ENCODE data around the gene EVI5L.

Gene EVI5L

DNA sequence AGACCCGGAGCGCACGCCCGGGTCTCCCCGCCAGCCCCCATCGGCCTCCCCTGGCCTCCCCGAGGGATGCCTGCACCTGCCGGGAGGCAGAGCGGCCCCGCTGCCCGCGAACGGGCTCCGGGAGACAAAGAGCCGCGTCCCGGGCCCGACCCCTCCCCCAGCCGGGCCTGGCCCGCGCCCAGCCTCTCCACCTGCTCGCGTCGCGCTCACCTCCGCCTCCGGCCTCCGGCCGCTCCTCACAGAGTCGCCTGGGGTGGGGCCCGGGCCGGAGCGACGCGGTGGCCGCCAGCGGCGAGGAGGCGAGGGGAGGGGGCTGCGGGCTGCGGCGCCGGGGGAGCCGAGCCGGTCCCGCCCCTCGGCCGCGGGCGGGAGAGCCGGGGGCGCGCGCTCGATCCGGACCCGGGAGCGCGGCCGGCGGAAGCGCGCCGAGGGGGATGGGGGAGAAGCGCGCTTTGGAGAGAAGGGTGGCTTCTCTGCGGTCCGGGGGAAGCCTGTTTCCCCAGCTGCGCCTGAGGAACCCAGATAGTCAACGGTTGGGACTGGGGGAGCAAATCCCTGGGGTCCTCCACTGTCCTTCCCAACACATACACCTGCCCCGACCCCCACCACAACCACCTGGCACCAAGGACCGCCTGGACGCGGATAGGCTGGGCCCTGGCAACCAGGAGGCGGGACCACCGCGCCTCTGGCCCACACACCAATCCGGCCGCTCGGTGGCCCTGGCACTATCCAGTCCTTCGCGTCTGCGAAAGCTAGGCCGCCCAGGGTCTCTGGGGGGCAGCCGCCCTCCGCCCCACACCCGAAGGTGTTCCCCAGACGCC lies 44.3 kb downstream of the EVI5L start, which contains the start of gene PRR36:
PRR36 (minus strand) TSS at position 315 of the 821 bp plus-strand sequence. CDS start 701 bp downstream, outside the sequence.
- DNase-seq (ENCODE audit: low spot score in 2 of 2) (peak in 1 of 2 donors; percentile 47), ATAC-seq (ENCODE audit: low read depth) (no peak)
- H3K36me3 Mint-ChIP-seq: peaks cover 5% of the 10 kb centered on the region
- peaks cover 23% of the 10 kb centered on the region for H3K4me1 Mint-ChIP-seq
- H3K4me3 Mint-ChIP-seq: peak within 1 kb of the TSS; percentile 39
- peaks cover 7% of the 10 kb centered on the region for H3K9me3 Mint-ChIP-seq
- no peak within 1 kb of the TSS for H3K27ac Mint-ChIP-seq
- H3K27me3 Mint-ChIP-seq: peaks cover 26% of the 10 kb centered on the region

DNA sequence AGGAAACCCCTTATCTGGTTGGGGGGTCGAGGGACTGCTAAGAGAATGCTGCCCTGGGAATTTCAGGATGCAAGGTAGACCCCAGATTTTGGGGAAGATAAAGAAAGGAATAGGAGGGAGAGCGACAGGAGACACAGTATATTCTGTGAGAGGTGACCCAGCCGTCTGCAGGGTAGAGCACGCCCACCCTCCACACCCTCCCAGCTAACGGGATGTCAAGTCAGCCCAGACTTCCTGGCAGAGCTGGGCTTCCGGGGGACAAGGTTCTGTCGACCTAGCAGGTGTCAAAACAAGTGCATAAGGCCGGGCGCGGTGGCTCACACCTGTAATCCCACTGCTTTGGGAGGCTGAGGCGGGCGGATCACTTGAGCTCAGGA lies 44.9 kb downstream of the EVI5L start:
- Mint-ChIP-seq H3K9me3 (peaks cover 7% of the 10 kb centered on the region), H3K36me3 (peaks cover 5% of the 10 kb centered on the region), H3K4me1 (peaks cover 23% of the 10 kb centered on the region), H3K27me3 (peaks cover 26% of the 10 kb centered on the region), H3K27ac (no peak overlapping the region), H3K4me3 (no peak overlapping the region)
- no peak for ATAC-seq (ENCODE audit: low read depth)
- no peak for DNase-seq (ENCODE audit: low spot score in 2 of 2)

DNA sequence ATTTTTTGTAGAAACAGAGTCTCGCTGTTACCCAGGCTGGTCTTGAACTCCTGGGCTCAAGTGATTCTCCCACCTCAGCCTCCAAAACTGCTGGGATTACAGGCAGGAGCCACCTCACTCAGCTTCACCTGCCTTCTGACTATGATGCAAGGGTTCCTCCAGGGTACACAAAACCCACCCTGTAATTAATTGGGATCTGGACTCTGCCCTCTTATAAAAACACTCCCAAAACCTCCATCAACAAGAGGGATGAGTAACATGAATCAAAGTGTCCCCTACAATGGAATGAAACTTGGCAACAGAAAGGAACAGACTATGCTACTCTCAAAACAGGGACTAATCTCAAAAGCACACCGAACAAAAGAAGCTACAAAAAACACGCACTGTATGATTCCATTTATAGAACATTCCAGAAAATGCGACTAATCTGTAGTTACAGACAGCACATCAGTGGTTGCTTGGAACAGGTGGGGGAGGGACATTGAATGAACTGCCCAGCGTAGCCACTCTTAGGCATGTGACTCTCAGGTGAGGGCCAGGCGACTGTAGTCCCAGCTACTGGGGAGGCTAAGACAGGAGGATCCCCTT lies 47.3 kb downstream of the EVI5L start:
- Mint-ChIP-seq H3K36me3 (no peaks in the 10 kb centered on the region), H3K4me1 (peaks cover 4% of the 10 kb centered on the region), H3K4me3 (no peak overlapping the region), H3K27me3 (peaks cover 11% of the 10 kb centered on the region), H3K27ac (no peak overlapping the region), H3K9me3 (no peaks in the 10 kb centered on the region)
- ATAC-seq (ENCODE audit: low read depth) (no peak), DNase-seq (ENCODE audit: low spot score in 2 of 2) (no peak)

DNA sequence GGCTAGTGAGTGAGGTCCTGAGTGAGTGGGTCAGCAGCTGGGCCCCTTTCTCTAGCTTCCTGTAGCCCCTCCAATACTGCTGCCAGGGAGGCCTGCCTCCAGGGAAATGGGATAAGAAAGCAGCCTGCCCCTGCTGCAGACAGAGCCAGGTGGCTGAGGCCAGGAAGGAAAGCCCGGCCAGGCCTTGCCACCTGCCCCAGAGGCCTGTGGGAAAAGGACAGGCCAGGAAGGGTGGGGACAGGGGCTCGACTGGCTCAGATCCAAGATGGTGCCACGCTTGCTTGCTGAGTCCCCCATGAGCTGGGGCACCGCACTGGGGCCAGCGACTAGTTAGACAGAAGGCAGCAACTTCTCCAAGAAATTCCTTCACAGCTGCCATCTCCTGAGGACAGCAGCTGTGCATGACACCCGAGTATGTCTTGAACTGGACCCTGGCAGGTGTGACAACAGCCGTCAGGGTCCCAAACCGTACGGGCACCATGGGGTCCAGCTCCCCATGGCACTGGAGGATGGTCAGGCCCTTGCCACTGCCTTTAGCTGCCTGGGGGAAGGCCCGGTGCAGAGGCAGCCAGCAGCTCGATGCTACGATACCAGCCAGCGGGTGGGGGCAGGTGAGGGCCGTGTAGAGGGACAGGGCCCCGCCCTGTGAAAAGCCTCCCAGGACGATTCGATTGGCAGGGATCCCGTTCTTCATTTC lies 49.2 kb downstream of the EVI5L start:
- no peak overlapping the region for H3K4me3 Mint-ChIP-seq
- DNase-seq (ENCODE audit: low spot score in 2 of 2) (no peak), ATAC-seq (ENCODE audit: low read depth) (no peak)
- H3K4me1 Mint-ChIP-seq: peaks cover 3% of the 10 kb centered on the region
- H3K9me3 Mint-ChIP-seq: peaks cover 2% of the 10 kb centered on the region
- H3K27me3 Mint-ChIP-seq: peaks cover 8% of the 10 kb centered on the region
- H3K27ac Mint-ChIP-seq: no peak overlapping the region
- H3K36me3 Mint-ChIP-seq: peaks cover 2% of the 10 kb centered on the region

DNA sequence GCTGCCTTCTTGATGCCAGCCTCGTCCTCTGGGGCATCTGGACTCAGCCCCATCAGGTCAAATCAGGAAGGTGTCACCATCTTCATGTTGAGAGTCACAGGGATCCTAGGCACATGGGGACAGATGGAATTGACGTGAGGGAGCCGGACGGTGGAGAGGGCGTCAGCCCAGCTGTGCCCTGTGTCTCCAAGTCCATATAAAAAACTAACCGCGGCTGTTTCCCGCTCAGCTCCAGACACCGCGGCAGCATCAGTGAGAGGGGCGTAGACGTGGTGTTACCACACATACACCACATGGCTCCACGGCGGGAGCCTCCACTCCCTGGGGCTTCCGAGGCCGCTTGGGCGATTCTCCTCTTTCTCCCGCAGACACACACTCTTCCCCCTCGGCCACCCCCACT lies 49.8 kb downstream of the EVI5L start:
- H3K9me3 Mint-ChIP-seq: peaks cover 2% of the 10 kb centered on the region
- peaks cover 8% of the 10 kb centered on the region for H3K27me3 Mint-ChIP-seq
- ATAC-seq (ENCODE audit: low read depth): no peak
- no peak for DNase-seq (ENCODE audit: low spot score in 2 of 2)
- peaks cover 2% of the 10 kb centered on the region for H3K36me3 Mint-ChIP-seq
- no peak overlapping the region for H3K4me3 Mint-ChIP-seq
- H3K4me1 Mint-ChIP-seq: peaks cover 3% of the 10 kb centered on the region
- H3K27ac Mint-ChIP-seq: no peak overlapping the region

DNA sequence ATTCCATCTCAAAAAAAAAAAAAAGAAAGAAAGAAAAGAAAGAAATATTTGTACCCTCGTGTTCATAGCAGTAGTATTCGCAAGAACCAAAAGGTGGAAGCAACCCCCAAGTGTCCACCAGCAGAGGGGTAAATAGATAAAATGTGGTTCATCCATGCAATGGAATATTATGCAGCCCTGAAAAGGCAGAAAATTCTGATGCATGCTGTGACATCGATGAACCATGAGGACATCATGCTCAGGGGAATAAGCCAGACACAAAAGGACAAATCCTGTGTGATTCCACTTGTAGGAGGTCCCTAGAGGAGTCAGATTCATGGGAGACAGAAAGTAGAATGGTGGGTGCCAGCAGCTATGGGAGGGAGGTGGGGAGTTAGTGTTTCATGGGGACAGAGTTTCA lies 51.9 kb downstream of the EVI5L start:
- H3K4me1 Mint-ChIP-seq: peaks cover 3% of the 10 kb centered on the region
- peaks cover 2% of the 10 kb centered on the region for H3K9me3 Mint-ChIP-seq
- ATAC-seq (ENCODE audit: low read depth) (no peak), DNase-seq (ENCODE audit: low spot score in 2 of 2) (no peak)
- H3K4me3 Mint-ChIP-seq: no peak overlapping the region
- peaks cover 7% of the 10 kb centered on the region for H3K27me3 Mint-ChIP-seq
- no peak overlapping the region for H3K27ac Mint-ChIP-seq
- H3K36me3 Mint-ChIP-seq: peaks cover 2% of the 10 kb centered on the region

DNA sequence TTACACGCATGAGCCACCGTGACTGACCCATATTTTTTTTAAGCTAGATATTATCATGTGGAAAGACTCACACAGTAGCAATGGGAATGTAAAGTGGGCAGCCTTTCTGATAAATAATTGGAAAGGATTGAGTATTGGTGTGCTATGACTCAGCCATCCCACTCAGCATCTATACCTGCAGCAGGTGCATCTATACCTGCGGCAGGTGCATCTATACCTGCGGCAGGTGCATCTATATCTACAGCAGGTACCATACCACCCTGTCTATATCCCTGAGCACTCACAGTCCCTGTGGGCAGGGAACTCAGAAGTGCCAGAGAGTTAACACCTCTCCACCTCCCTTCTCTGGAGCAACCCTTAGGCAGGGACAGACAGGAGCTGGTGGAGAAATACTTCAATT lies 53.1 kb downstream of the EVI5L start:
- Mint-ChIP-seq H3K36me3 (peaks cover 2% of the 10 kb centered on the region), H3K4me1 (peaks cover 3% of the 10 kb centered on the region), H3K27me3 (peaks cover 7% of the 10 kb centered on the region), H3K9me3 (peaks cover 2% of the 10 kb centered on the region), H3K27ac (no peak overlapping the region), H3K4me3 (no peak overlapping the region)
- DNase-seq (ENCODE audit: low spot score in 2 of 2) (no peak), ATAC-seq (ENCODE audit: low read depth) (no peak)

DNA sequence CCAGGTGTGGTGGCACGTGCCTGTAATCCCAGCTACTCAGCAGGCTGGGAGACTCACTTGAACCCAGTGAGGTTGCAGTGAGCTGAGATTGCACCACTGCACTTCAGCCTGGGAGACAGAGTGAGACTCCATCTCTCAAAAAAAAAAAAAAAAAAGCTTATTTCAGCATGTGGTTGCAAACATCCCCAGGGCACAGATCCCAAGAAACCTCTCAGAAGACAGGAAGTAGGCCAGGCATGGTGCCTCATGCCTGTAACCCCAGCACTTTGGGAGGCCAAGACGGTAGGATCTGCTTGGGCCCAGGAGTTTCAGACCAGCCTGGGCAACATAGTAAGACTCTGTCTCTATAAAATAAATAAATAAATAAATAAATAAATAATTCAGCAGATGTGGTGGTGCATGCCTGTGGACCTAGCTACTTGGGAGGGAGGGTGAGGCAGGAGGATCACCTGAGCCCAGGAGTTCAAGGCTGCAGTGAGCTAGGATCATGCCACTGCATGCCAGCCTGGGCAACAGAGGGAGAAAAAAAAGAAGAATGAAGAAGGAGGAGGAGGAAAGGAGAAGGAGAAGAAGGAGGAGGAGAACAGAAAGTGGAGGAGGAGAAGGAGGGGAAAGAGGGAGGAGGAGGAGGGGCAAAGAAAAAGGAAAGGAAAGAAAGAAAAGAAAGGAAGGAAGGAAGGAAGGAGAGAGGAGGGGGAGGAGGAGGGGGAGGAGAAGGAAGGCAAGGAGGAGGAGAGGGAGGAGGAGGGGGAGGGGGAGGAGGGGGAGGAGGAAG lies 54.0 kb downstream of the EVI5L start:
- Mint-ChIP-seq H3K27ac (no peak overlapping the region), H3K9me3 (peaks cover 2% of the 10 kb centered on the region), H3K4me3 (no peak overlapping the region), H3K4me1 (peaks cover 3% of the 10 kb centered on the region), H3K27me3 (peaks cover 9% of the 10 kb centered on the region), H3K36me3 (peaks cover 2% of the 10 kb centered on the region)
- no peak for DNase-seq (ENCODE audit: low spot score in 2 of 2)
- ATAC-seq (ENCODE audit: low read depth): no peak

DNA sequence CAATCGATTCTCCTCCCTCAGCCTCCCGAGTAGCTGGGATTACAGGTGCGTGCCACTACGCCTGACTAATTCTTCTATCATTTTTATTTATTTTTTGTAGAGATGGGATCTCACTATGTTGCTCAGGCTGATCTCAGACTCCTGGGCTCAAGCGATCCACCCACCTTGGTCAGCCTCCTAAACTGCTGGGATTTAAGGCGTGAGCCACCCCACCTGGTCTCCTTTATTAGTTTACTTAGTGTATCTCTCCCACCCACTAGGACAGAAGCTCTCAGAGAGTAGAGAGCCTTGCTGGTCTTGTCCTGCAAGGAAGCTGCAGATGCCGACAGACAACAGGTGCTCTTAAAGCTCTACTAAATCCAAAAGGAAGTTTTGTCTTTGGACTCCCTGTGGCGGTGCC lies 55.8 kb downstream of the EVI5L start:
- Mint-ChIP-seq H3K36me3 (peaks cover 2% of the 10 kb centered on the region), H3K27ac (no peak overlapping the region), H3K9me3 (peaks cover 2% of the 10 kb centered on the region), H3K4me3 (no peak overlapping the region), H3K4me1 (peaks cover 3% of the 10 kb centered on the region), H3K27me3 (peaks cover 13% of the 10 kb centered on the region)
- DNase-seq (ENCODE audit: low spot score in 2 of 2): no peak
- no peak for ATAC-seq (ENCODE audit: low read depth)

DNA sequence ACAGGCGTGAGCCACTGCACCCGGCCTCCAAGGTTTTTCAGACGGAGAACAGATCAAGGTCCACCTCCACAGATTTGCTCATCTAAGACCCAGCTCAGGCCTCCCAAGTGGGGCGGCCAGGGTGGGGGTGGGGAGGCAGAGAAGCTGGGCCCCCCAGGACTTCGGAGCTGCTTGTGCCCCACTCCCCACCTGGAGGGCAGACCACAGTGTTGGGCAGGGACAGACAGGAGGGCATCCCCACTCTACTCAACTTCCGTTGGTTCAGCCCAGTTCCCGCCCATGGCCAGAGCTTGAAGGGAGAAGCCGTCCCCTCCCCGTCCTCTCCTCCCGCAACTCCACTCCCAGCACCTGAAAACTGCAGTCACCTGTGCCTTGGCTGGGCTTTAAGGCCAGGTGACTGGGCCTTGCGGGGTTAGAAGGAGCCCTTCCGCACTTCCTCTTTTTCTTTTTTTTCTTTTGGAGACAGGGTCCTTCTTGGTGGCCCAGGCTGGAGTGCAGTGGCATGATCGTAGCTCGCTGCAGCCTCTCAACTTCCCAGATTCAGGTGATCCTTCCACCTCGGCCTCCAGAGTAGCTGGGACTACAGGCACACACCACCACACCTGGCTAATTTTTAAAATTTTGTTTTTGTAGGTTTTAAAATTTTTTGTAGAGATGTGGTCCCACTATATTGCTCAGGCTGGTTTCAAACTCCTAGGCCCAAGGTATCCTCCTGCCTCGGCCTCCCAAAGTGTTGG lies 57.6 kb downstream of the EVI5L start:
- Mint-ChIP-seq H3K27ac (no peak overlapping the region), H3K4me1 (peaks cover 3% of the 10 kb centered on the region), H3K9me3 (peaks cover 2% of the 10 kb centered on the region), H3K4me3 (no peak overlapping the region), H3K36me3 (peaks cover 2% of the 10 kb centered on the region), H3K27me3 (peaks cover 11% of the 10 kb centered on the region)
- ATAC-seq (ENCODE audit: low read depth) (no peak), DNase-seq (ENCODE audit: low spot score in 2 of 2) (no peak)

DNA sequence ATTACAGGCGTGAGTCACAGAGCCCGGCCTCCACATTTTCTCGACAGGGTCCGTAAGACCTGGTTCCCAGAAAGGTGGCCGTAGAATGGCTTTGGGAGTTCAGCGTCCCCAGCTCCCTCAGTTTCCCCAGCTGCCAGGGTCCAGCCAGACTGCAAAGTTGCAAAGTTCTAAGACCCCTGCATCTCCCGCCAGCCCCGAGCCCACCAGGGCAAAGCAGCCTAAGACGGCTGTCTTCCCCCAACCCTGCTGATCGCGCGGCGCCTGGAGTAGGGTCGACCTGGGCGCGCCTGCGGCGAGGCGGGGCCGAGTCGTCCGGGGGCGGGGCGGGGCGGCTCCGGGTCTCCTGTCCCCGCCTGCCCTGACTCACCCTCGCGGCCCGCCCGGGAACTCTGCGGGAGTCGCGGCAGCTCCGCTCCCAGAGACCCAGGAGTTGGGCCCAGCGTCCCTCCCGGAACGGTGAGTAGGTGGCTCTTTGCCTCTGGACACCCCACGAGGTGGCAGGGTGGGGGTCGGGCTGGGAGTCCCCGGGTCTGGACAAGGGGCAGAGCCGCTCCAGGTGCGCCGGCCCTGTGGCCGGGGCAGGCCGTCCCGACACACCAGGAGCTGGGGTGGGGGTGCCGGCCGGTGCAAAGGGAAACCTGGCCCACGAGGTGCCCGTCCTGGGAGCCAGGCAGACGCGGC lies 58.3 kb downstream of the EVI5L start, which contains the start of gene LRRC8E:
LRRC8E (plus strand) TSS at position 366 of the 681 bp plus-strand sequence. CDS start 7,094 bp downstream, outside the sequence.
- Mint-ChIP-seq H3K4me1 (peaks cover 3% of the 10 kb centered on the region), H3K27me3 (peaks cover 11% of the 10 kb centered on the region)
- no peak for ATAC-seq (ENCODE audit: low read depth)

DNA sequence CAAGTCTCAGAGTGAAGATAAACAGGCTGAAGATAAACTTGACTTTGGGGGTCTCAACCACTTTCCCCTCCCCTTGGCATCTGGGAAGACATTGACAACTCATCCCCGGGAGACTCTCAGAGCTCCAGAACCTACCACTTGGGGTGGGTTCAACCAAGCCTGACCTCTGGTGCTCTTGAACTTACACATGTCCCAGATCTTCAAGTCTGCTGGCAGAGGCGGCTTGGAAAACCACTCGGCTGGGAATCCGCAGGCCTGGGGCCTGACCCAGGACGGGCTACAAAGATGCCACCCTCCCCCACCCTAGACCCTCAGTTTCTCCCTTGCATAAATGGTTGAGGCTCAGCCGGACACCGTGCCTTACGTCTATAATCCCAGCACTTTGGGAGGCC lies 58.8 kb downstream of the EVI5L start:
- no peak for DNase-seq (ENCODE audit: low spot score in 2 of 2)
- Mint-ChIP-seq H3K9me3 (peaks cover 2% of the 10 kb centered on the region), H3K36me3 (peaks cover 2% of the 10 kb centered on the region), H3K4me1 (peaks cover 3% of the 10 kb centered on the region), H3K27me3 (peaks cover 11% of the 10 kb centered on the region), H3K4me3 (no peak overlapping the region), H3K27ac (no peak overlapping the region)
- no peak for ATAC-seq (ENCODE audit: low read depth)

More for the DNA sequence above, 58.3 kb downstream of the EVI5L start, which contains the start of gene LRRC8E:
- Mint-ChIP-seq H3K9me3 (peaks cover 2% of the 10 kb centered on the region), H3K27ac (no peak within 1 kb of the TSS), H3K36me3 (peaks cover 2% of the 10 kb centered on the region), H3K4me3 (no peak within 1 kb of the TSS)
- no peak for DNase-seq (ENCODE audit: low spot score in 2 of 2)

Measured in memory B cell (primary cell).